GM19467 (cell line): ENCODE measurements around the gene KIR2DL3.
"Not testable (repeated sequence)": the region's sequence is repeated elsewhere in the genome, so short reads cannot be mapped to it uniquely, and the experiment has no call there.

Experiments used
- ATAC-seq: cut with Tn5 transposase; IDR thresholded peaks from one replicate; pipeline ENCODE4 v1.9.1; 2021; ENCODE audit warnings: mild to moderate bottlenecking, moderate library complexity; ENCODE audit not compliant: unreplicated experiment

The KIR2DL3 gene

DNA sequence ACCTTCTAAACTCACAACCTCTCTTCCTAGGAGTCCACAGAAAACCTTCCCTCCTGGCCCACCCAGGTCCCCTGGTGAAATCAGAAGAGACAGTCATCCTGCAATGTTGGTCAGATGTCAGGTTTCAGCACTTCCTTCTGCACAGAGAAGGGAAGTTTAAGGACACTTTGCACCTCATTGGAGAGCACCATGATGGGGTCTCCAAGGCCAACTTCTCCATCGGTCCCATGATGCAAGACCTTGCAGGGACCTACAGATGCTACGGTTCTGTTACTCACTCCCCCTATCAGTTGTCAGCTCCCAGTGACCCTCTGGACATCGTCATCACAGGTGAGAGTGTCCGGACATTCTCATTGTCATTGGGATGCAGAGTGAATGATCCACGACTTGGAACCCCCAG lies 3.6 kb downstream of the KIR2DL3 start:
- ATAC-seq: not testable (repeated sequence)

DNA sequence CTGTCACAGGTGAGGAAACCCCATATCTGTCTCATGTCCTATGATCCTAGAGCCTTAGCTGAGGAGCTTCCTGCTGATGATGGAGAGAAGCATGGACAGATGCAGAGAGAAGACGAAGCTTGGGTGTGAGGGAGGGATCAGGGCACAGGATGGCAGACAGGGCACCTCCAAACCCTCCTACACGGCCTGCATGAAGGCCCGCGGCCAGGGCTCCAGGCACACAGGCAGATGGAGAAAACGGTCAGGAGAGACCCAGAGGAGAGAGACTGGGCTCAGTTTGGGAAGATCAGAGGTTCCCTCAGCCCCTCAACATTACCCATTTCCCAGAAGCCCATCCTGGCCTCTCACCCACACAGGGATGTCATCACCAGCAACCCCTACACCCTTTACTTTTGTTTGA lies 5.8 kb downstream of the KIR2DL3 start:
- ATAC-seq: not testable (repeated sequence)

- ATAC-seq: not testable (repeated sequence)
Observed at GRCh38 chr19:54747614-54748322, 9.5 kb downstream of the KIR2DL3 start.

DNA sequence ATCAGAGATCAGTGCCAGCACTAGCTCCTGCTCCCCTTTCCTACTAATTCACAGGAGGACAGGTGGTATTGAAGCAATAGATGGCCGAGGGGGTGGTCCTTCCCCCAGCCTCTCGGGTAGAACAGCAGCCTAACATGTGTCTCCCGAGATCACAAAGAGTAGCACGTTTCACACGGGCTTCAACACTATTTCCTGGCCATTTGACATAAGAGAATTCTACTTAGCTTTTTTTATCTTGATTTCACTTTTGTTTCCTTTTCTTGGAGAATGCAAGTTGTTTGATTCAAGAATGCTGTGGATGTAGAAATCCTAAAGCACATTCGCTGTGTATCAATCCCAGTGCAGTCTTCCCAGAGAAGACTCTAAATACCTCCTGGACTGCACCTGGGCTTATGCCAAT lies 12.0 kb downstream of the KIR2DL3 start:
- not testable (repeated sequence) for ATAC-seq

DNA sequence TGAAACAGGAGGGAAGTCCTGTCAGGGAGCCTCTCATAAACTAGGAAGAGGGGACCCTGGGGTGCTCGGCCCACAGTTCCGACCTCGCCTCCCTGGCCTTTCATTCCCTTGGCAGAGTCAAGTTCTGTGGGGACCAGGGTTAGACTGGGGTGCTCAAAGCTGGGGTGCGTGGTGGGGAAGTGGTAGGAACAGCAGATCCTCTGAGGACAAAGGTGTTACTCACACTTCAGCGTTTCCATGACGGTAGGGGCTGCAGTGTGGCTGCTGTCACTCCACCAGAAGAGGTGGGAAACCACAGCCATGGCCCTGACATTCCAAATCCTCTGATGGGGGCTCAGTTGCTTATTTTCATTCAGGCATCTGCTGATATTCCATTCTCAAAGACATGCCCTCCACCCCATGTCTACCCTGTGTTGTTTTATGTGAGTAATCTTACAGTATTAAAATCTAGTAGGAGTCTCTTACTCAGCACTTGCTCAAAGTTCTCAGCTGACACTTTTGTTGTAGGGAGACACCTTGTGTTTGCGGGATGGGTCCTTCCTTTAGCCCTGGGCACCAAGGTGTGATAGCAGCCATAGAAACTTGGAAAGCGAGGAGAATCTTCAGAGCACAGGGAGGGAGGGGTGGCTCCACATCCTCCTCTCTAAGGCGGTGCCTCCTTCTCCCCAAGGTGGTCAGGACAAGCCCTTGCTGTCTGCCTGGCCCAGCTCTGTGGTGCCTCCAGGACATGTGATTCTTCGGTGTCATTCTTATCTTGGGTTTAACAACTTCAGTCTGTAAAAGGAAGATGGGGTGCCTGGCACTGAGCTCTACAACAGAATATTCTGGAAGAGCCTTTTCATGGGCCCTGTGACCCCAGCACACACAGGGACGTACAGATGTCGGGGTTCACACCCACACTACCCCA lies 18.1 kb downstream of the KIR2DL3 start:
- not testable (repeated sequence) for ATAC-seq

GRCh38 chr19:54758577-54758976 lies 20.3 kb downstream of the KIR2DL3 start:
- not testable (repeated sequence) for ATAC-seq

DNA sequence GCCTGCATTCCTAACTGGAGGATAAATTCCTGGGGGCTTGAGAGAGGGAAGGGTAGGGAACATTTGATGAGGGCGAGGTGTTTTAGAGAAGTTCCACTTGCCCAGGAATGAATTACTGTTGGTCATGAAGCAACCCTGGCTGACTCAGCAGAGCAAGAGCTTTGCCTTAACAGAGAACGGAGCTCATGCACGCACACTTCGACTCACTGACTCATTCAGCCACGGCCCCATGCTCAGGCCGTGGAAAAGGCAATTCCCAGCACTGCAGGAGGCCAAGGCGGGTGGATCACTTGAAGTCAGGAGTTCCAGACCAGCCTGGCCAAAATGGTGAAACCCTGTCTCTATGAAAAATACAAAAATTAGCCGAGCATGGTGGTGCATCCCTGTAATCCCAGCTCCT lies 25.9 kb downstream of the KIR2DL3 start:
- not testable (repeated sequence) for ATAC-seq

- not testable (repeated sequence) for ATAC-seq
Observed at GRCh38 chr19:54766464-54766863, 28.2 kb downstream of the KIR2DL3 start.

GRCh38 chr19:54769646-54770045 lies 31.3 kb downstream of the KIR2DL3 start, which contains the start of gene KIR2DL1:
Gene KIR2DL1, plus strand, starts transcription at chr19:54769793. Its CDS starts 58 bp downstream, at chr19:54769851.
- not testable (repeated sequence) for ATAC-seq

DNA sequence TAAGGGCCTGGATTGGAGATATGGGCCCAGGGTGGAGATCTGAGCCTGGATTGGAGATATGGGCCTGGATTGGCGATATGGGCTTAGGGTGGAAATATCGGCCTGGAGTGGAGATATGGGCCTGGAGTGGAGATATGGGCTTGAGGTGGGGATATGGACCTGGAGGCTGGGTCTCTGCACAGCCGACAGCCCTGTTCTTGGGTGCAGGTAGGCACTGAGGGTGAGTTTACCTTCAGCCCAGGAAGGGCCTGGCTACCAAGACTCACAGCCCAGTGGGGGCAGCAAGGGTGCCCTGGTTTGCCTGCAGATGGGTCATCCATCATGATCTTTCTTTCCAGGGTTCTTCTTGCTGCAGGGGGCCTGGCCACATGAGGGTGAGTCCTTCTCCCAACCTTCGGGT lies 32.2 kb downstream of the KIR2DL3 start:
- not testable (repeated sequence) for ATAC-seq

GRCh38 chr19:54771018-54771960 lies 33.0 kb downstream of the KIR2DL3 start:
- not testable (repeated sequence) for ATAC-seq

- ATAC-seq: not testable (repeated sequence)
Observed at GRCh38 chr19:54772666-54773065, 34.4 kb downstream of the KIR2DL3 start.

- ATAC-seq: not testable (repeated sequence)
Observed at GRCh38 chr19:54775095-54775815, 36.9 kb downstream of the KIR2DL3 start.

DNA sequence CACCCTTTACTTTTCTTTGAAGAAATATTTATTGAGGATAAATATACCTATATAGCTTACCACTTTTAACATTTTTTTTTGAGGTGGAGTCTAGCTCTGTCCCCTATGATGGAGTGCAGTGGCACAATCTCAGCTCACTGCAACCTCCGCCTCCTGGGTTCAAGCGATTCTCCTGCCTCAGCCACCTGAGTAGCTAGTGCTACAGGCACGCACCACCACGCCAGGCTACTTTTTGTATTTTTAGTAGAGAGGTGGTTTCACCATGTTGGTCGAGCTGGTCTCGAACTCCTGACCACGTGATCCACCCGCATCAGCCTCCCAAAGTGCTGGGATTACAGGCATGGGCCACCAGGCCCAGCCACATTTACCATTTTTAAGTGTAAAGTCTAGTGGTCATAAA lies 37.5 kb downstream of the KIR2DL3 start:
- ATAC-seq: not testable (repeated sequence)

DNA sequence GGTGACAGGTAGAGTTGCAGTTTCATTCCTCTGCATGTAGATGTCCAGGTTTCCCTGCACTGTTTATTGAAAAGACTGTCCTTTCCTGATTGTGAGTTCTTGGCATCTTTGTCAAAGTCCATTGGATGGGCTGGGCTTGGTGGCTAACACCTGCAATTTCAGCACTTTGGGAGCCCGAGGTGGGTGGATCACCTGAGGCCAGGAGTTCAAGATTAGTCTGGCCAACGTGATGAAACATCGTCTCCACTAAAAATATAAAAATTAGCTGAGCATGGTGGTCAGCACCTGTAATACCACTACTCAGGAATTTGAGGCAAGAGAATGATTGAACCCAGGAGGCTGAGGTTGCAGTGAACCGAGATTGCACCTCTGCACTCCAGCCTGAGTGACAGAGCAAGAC lies 39.5 kb downstream of the KIR2DL3 start:
- ATAC-seq: not testable (repeated sequence)

- not testable (repeated sequence) for ATAC-seq
Observed at GRCh38 chr19:54778896-54779295, 40.6 kb downstream of the KIR2DL3 start.

GRCh38 chr19:54782916-54783315 lies 44.6 kb downstream of the KIR2DL3 start:
- ATAC-seq: not testable (repeated sequence)

DNA sequence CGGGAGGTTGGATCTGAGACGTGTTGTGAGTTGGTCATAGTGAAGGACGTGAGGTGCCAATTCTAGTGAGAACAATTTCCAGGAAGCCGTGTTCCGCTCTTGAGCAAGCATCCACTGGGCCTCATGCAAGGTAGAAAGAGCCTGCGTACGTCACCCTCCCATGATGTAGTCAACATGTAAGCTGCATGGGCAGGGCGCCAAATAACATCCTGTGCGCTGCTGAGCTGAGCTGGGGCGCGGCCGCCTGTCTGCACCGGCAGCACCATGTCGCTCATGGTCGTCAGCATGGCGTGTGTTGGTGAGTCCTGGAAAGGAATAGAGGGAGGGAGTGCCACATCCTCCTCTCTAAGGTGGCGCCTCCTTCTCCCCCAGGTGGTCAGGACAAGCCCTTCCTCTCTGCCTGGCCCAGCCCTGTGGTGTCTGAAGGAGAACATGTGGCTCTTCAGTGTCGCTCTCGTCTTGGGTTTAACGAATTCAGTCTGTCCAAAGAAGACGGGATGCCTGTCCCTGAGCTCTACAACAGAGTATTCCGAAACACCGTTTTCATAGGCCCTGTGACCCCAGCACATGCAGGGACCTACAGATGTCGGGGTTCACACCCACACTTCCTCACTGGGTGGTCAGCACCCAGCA lies 47.9 kb downstream of the KIR2DL3 start:
- not testable (repeated sequence) for ATAC-seq

DNA sequence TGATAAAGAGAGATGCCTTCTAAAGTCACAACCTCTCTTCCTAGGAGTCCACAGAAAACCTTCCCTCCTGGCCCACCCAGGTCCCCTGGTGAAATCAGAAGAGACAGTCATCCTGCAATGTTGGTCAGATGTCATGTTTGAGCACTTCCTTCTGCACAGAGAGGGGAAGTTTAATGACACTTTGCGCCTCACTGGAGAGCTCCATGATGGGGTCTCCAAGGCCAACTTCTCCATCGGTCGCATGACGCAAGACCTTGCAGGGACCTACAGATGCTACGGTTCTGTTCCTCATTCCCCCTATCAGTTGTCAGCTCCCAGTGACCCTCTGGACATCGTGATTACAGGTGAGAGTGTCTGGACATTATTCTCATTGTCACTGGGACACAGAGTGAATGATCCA lies 49.8 kb downstream of the KIR2DL3 start:
- ATAC-seq: not testable (repeated sequence)
